22Rv1 (cell line): ENCODE data around the gene TSPO2.

Experiments used
- CTCF ChIP-seq: fragments of 450-650 bp; IDR thresholded peaks from 2 replicates; pipeline ENCODE4 v1.5.1; 2017; ENCODE audit warnings: mild to moderate bottlenecking
- ZFX ChIP-seq: fragments of 450-650 bp; IDR thresholded peaks from 2 replicates; pipeline ENCODE4 v1.6.1; 2017; ENCODE audit warnings: antibody characterized with exemption, borderline replicate concordance

- TF ChIP-seq CTCF = no peak
- TF ChIP-seq ZFX = no peak
Observed at GRCh38 chr6:41065550-41066026, 23.3 kb downstream of the TSPO2 start.
